ENCODE results near the gene MED6. TPM values are rescaled to one million over a fixed set of nuclear protein-coding genes. Genes with fewer than 3 reads are reported as not detected.

The MED6 gene
- total and polyA plus RNA-seq, 9 of the 15 experiments (the other 6 are each of a cell fraction or from before 2014, with no cell fraction given) = 16.9 to 52.0 (median 30.4) TPM

DNA sequence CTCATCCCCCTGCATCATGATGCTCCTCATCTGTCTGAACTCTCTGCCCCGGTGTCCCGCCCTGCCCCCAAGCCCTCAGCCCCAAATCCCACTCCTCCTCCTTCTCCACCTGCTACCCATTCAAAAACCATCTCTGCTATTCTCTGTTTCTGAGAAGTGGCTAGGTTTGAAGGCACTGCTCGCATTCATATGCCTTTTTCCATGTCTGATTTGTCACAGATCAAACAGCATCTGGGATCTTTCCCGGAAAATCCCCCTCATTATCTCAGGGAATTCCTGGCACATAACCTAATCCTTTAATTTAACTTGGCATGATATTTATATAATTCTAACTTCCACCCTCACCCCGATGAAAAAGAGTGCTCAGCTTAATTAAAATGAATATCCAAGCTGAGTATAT lies 62.4 kb downstream of the MED6 start:
- no peak overlapping the region for H2AFZ ChIP-seq (ENCODE audit: low read depth, low read length)
- POLR2A ChIA-PET = no interaction called here
- no peak overlapping the region for H3K27ac ChIP-seq (ENCODE audit: extremely low read depth, low read depth, low read length)
- H3K4me1 ChIP-seq (replicated peaks in 1 of 2; ENCODE audit: control insufficient read depth in 2 of 2, insufficient read depth in 2 of 2, low read length in 2 of 2) = no peaks in the 10 kb centered on the region; a peak in 1 of 5 replicates
- BruUV-seq (replicated peaks) = no TSS peak
- TF ChIP-seq TAF15 (IDR thresholded peaks at IDR 0.05; ENCODE audit: low read depth, low read length) (no peak), STAT5A (IDR thresholded peaks at IDR 0.05; ENCODE audit: borderline replicate concordance, low read length) (no peak), ILF3 (IDR thresholded peaks at IDR 0.05; ENCODE audit: borderline replicate concordance) (no peak), MCM2 (IDR thresholded peaks at IDR 0.05; ENCODE audit: low read depth) (no peak), ZNF134 (CRISPR knock-in tag; conservative IDR thresholded peaks at IDR 0.05) (no peak), SNIP1 (IDR thresholded peaks at IDR 0.05; ENCODE audit: low read depth) (no peak), ZC3H8 (IDR thresholded peaks at IDR 0.05) (no peak), ARHGAP35 (IDR thresholded peaks at IDR 0.05; ENCODE audit: partially characterized antibody) (no peak), MTA1 (IDR thresholded peaks at IDR 0.05; ENCODE audit: borderline replicate concordance) (no peak), SREBF2 (CRISPR knock-in tag; IDR thresholded peaks at IDR 0.05) (no peak), RAD51 (IDR thresholded peaks at IDR 0.05; ENCODE audit: borderline replicate concordance, low read depth) (no peak), SMARCC2 (IDR thresholded peaks at IDR 0.05; ENCODE audit: low read depth) (no peak), ZNF232 (CRISPR knock-in tag; IDR thresholded peaks at IDR 0.05) (no peak), ARID2 (IDR thresholded peaks at IDR 0.05) (no peak), HLTF (IDR thresholded peaks at IDR 0.05) (no peak), POLR2AphosphoS5 (IDR thresholded peaks at IDR 0.05; ENCODE audit: control insufficient read depth, insufficient read depth, low read depth, low read length) (no peak)
- TF ChIP-seq, protein P1, sequence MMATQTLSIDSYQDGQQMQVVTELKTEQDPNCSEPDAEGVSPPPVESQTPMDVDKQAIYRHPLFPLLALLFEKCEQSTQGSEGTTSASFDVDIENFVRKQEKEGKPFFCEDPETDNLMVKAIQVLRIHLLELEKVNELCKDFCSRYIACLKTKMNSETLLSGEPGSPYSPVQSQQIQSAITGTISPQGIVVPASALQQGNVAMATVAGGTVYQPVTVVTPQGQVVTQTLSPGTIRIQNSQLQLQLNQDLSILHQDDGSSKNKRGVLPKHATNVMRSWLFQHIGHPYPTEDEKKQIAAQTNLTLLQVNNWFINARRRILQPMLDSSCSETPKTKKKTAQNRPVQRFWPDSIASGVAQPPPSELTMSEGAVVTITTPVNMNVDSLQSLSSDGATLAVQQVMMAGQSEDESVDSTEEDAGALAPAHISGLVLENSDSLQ (IDR thresholded peaks at IDR 0.05) = no peak
- TF ChIP-seq, protein P2, sequence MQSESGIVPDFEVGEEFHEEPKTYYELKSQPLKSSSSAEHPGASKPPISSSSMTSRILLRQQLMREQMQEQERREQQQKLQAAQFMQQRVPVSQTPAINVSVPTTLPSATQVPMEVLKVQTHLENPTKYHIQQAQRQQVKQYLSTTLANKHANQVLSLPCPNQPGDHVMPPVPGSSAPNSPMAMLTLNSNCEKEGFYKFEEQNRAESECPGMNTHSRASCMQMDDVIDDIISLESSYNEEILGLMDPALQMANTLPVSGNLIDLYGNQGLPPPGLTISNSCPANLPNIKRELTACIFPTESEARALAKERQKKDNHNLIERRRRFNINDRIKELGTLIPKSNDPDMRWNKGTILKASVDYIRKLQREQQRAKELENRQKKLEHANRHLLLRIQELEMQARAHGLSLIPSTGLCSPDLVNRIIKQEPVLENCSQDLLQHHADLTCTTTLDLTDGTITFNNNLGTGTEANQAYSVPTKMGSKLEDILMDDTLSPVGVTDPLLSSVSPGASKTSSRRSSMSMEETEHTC (IDR thresholded peaks at IDR 0.05) = no peak
- TF ChIP-seq, protein P3, sequence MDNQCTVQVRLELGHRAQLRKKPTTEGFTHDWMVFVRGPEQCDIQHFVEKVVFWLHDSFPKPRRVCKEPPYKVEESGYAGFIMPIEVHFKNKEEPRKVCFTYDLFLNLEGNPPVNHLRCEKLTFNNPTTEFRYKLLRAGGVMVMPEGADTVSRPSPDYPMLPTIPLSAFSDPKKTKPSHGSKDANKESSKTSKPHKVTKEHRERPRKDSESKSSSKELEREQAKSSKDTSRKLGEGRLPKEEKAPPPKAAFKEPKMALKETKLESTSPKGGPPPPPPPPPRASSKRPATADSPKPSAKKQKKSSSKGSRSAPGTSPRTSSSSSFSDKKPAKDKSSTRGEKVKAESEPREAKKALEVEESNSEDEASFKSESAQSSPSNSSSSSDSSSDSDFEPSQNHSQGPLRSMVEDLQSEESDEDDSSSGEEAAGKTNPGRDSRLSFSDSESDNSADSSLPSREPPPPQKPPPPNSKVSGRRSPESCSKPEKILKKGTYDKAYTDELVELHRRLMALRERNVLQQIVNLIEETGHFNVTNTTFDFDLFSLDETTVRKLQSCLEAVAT (IDR thresholded peaks at IDR 0.05) = no peak
- TF ChIP-seq, protein P4, sequence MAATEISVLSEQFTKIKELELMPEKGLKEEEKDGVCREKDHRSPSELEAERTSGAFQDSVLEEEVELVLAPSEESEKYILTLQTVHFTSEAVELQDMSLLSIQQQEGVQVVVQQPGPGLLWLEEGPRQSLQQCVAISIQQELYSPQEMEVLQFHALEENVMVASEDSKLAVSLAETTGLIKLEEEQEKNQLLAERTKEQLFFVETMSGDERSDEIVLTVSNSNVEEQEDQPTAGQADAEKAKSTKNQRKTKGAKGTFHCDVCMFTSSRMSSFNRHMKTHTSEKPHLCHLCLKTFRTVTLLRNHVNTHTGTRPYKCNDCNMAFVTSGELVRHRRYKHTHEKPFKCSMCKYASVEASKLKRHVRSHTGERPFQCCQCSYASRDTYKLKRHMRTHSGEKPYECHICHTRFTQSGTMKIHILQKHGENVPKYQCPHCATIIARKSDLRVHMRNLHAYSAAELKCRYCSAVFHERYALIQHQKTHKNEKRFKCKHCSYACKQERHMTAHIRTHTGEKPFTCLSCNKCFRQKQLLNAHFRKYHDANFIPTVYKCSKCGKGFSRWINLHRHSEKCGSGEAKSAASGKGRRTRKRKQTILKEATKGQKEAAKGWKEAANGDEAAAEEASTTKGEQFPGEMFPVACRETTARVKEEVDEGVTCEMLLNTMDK (IDR thresholded peaks at IDR 0.05; ENCODE audit: borderline replicate concordance, insufficient read depth, low read depth, low read length, poor library complexity, severe bottlenecking) = no peak
- no peak for DNase-seq (ENCODE audit: extremely low read depth in 1 of 4, low spot score in 3 of 4)
- peaks cover 2% of the 10 kb centered on the region for H3K9me3 ChIP-seq (replicated peaks; ENCODE audit: control insufficient read depth, insufficient read depth, low read depth, low read length)
- H4K20me1 ChIP-seq (replicated peaks; ENCODE audit: control insufficient read depth, insufficient read depth, low read length) = no peaks in the 10 kb centered on the region
- in situ Hi-C loops (cut with MboI) = no loop called here
- H3K27me3 ChIP-seq (ENCODE audit: control insufficient read depth in 2 of 2, insufficient read depth in 2 of 2, low read length in 2 of 2) = no peaks in the 10 kb centered on the region
- no peak for ATAC-seq
- H3K79me2 ChIP-seq (ENCODE audit: control insufficient read depth, insufficient read depth, low read length) = no peaks in the 10 kb centered on the region
- intact Hi-C loops (cut with micrococcal nuclease) = no loop called here
- H3K9me1 ChIP-seq (ENCODE audit: control insufficient read depth, insufficient read depth, low read length) = no peaks in the 10 kb centered on the region
- no peak for FAIRE-seq
- no peaks in the 10 kb centered on the region for H3K36me3 ChIP-seq (ENCODE audit: control insufficient read depth, insufficient read depth, low read length)
- H3K4me3 ChIP-seq = no peak overlapping the region
- 0% methylated on average over 3 of the region's 5 CpGs for WGBS (ENCODE audit: insufficient coverage, low coverage, missing lambda C conversion rate)
- CTCF ChIA-PET (ENCODE audit: low intra/inter-chr PET ratio) = no interaction called here
- no peak overlapping the region for H3K9ac ChIP-seq (ENCODE audit: insufficient read depth in 1 of 2, low read depth in 2 of 2, low read length in 2 of 2)
- no peak overlapping the region for H3K4me2 ChIP-seq (ENCODE audit: insufficient read depth, low read length)

Measured in K562 (cell line).